BLaER1 treated with 17β-estradiol and CSF1 and Interleukin-3, amounts not matched to agents 10 nM and 100 nM (cell line): ENCODE measurements around the gene NCK2.

ENCODE experiments used
- H3K27ac ChIP-seq, 11 experiments: shearing (Covaris generic); formaldehyde crosslinking; 2 replicates each; pipeline ENCODE4 v1.8.1; 2022
- H3K27me3 ChIP-seq, 11 experiments: shearing (Covaris generic); formaldehyde crosslinking; 2 replicates each; pipeline ENCODE4 v1.8.1; 2022
- H3K36me3 ChIP-seq, 11 experiments: shearing (Covaris generic); formaldehyde crosslinking; 2 replicates each; pipeline ENCODE4 v1.8.1; 2022
- H3K4me1 ChIP-seq, 10 experiments: shearing (Covaris generic); formaldehyde crosslinking; 2 replicates each; pipeline ENCODE4 v1.8.1; 2022
- H3K4me2 ChIP-seq, 11 experiments: shearing (Covaris generic); formaldehyde crosslinking; 2 replicates each; pipeline ENCODE4 v1.8.1; 2022
- H3K4me3 ChIP-seq, 10 experiments: shearing (Covaris generic); formaldehyde crosslinking; 2 replicates each; pipeline ENCODE4 v1.8.1; 2022
- H3K9ac ChIP-seq, 11 experiments: shearing (Covaris generic); formaldehyde crosslinking; 2 replicates each; pipeline ENCODE4 v1.8.1; 2022
- H3K9me3 ChIP-seq, 11 experiments: shearing (Covaris generic); formaldehyde crosslinking; replicated peaks in 1 of 11; 2 replicates each; pipeline ENCODE4 v1.8.1; 2022
- H4K20me1 ChIP-seq, 11 experiments: shearing (Covaris generic); formaldehyde crosslinking; 2 replicates each; pipeline ENCODE4 v1.8.1; 2022
- Cebpa-rat ChIP-seq, 11 experiments: shearing (Covaris generic); IDR thresholded peaks; 2 replicates each; pipeline ENCODE4 v1.8.1; 2022

The NCK2 gene

DNA sequence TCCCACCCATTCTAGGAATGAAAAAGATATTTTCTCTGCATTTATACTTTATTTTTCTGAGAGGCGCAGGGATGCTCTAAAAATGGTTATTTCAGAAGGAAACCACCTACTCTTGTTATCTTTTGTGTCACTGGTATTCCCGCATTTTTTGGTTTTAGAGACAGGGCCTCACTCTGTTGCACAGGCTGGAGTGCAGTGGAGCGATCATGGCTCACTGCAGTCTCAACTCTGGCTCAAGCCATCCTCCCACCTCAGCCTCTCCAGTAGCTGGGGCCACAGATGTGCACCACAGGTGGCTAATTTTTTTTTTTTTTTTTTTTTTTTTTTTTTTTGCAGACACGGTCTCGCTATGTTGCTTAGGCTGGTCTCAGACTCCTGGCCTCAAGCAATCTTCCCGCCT is 135.9 kb downstream of the NCK2 start:
- no peaks in the 10 kb centered on the region for H3K27me3 ChIP-seq
- peaks cover 0 to 13% (median 2%) of the 10 kb centered on the region in 10 experiments; a peak in 6 of 20 replicates for H3K4me1 ChIP-seq
- H4K20me1 ChIP-seq = peaks cover 5 to 86% (median 49%) of the 10 kb centered on the region in 11 experiments; a peak in 16 of 22 replicates
- peaks cover 48 to 83% (median 60%) of the 10 kb centered on the region in 11 experiments for H3K9me3 ChIP-seq
- H3K36me3 ChIP-seq = peaks cover 87 to 100% (median 95%) of the 10 kb centered on the region in 11 experiments
- no peak overlapping the region for H3K4me2 ChIP-seq
- H3K9ac ChIP-seq = no peak overlapping the region
- TF ChIP-seq Cebpa-rat (IDR thresholded peaks at IDR 0.05) = no peak
- no peak overlapping the region for H3K4me3 ChIP-seq
- no peak overlapping the region for H3K27ac ChIP-seq

DNA sequence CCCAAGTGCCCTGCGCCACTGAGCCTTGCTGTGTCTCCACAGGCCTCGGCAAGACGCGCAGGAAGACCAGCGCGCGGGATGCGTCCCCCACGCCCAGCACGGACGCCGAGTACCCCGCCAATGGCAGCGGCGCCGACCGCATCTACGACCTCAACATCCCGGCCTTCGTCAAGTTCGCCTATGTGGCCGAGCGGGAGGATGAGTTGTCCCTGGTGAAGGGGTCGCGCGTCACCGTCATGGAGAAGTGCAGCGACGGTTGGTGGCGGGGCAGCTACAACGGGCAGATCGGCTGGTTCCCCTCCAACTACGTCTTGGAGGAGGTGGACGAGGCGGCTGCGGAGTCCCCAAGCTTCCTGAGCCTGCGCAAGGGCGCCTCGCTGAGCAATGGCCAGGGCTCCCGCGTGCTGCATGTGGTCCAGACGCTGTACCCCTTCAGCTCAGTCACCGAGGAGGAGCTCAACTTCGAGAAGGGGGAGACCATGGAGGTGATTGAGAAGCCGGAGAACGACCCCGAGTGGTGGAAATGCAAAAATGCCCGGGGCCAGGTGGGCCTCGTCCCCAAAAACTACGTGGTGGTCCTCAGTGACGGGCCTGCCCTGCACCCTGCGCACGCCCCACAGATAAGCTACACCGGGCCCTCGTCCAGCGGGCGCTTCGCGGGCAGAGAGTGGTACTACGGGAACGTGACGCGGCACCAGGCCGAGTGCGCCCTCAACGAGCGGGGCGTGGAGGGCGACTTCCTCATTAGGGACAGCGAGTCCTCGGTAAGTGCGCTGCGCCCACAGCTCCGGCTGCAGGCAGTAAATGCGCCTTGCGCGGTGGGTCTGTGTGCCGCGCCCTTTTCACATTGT is 136.8 kb downstream of the NCK2 start:
- Histone ChIP-seq H3K9me3 (peaks cover 48 to 80% (median 60%) of the 10 kb centered on the region in 11 experiments), H4K20me1 (peaks cover 11 to 94% (median 49%) of the 10 kb centered on the region in 11 experiments; a peak in 16 of 22 replicates), H3K36me3 (peaks cover 86 to 100% (median 95%) of the 10 kb centered on the region in 11 experiments), H3K27me3 (no peaks in the 10 kb centered on the region), H3K4me1 (peaks cover 0 to 13% (median 2%) of the 10 kb centered on the region in 10 experiments; a peak in 5 of 20 replicates), H3K27ac (no peak overlapping the region), H3K9ac (no peak overlapping the region), H3K4me2 (no peak overlapping the region), H3K4me3 (no peak overlapping the region)
- no peak for TF ChIP-seq Cebpa-rat (IDR thresholded peaks at IDR 0.05)

DNA sequence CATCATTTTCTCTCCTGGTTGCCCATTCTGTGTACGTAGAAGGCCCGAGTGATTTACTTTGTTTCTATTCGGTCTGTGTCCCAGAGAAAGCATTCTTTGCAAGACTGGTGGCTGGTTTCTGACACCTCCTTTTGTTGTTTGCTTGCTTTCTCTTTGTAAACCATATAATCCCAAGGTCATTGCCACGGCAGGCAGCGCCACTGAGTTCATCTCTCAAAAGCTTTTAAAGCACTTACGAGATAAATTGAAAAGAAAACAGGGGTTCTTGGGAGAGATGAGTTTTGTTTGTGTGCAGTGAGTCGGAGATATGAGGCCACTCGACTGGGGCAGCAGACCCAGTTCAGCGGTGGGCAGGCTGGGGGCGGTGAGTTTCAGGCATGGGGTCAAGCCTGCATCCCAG is 137.6 kb downstream of the NCK2 start:
- Histone ChIP-seq H3K4me2 (no peak overlapping the region), H3K27ac (no peak overlapping the region), H3K9ac (no peak overlapping the region), H3K36me3 (peaks cover 86 to 100% (median 95%) of the 10 kb centered on the region in 11 experiments), H3K4me3 (no peak overlapping the region), H3K4me1 (peaks cover 0 to 13% (median 2%) of the 10 kb centered on the region in 10 experiments; a peak in 5 of 20 replicates), H3K27me3 (no peaks in the 10 kb centered on the region), H3K9me3 (peaks cover 42 to 80% (median 60%) of the 10 kb centered on the region in 11 experiments), H4K20me1 (peaks cover 11 to 96% (median 44%) of the 10 kb centered on the region in 11 experiments; a peak in 16 of 22 replicates)
- no peak for TF ChIP-seq Cebpa-rat (IDR thresholded peaks at IDR 0.05)

DNA sequence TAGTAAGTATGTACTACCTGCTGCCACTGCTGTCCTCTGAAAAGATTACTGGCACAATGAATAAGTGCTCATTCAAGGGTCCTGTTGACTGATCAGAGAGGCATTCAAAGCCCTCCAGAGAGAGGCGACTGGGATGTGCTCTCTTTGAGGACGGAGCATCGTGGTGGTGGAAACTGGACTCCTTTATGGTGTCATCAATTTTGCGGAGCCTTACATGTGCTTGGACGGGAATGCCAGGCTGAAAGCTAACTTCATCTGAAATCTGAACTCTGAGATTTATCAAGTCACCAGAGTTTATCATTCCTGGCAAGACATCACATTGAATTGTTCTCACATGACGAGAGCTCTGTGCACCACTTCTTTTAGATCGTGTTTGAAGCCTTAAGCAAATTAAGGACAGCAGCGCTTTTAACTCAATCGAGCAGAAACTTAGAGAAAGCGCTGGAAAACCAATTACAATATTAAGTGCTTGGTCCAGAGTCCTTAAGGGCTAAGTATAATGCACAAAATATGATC is 138.3 kb downstream of the NCK2 start:
- H4K20me1 ChIP-seq = peaks cover 11 to 96% (median 48%) of the 10 kb centered on the region in 11 experiments; a peak in 16 of 22 replicates
- H3K9me3 ChIP-seq = peaks cover 42 to 80% (median 60%) of the 10 kb centered on the region in 11 experiments
- no peak overlapping the region for H3K27ac ChIP-seq
- H3K4me2 ChIP-seq = no peak overlapping the region
- no peak overlapping the region for H3K9ac ChIP-seq
- no peak overlapping the region for H3K4me3 ChIP-seq
- H3K27me3 ChIP-seq = no peaks in the 10 kb centered on the region
- peaks cover 0 to 13% (median 2%) of the 10 kb centered on the region in 10 experiments; a peak in 5 of 20 replicates for H3K4me1 ChIP-seq
- no peak for TF ChIP-seq Cebpa-rat (IDR thresholded peaks at IDR 0.05)
- H3K36me3 ChIP-seq = peaks cover 82 to 100% (median 95%) of the 10 kb centered on the region in 11 experiments

DNA sequence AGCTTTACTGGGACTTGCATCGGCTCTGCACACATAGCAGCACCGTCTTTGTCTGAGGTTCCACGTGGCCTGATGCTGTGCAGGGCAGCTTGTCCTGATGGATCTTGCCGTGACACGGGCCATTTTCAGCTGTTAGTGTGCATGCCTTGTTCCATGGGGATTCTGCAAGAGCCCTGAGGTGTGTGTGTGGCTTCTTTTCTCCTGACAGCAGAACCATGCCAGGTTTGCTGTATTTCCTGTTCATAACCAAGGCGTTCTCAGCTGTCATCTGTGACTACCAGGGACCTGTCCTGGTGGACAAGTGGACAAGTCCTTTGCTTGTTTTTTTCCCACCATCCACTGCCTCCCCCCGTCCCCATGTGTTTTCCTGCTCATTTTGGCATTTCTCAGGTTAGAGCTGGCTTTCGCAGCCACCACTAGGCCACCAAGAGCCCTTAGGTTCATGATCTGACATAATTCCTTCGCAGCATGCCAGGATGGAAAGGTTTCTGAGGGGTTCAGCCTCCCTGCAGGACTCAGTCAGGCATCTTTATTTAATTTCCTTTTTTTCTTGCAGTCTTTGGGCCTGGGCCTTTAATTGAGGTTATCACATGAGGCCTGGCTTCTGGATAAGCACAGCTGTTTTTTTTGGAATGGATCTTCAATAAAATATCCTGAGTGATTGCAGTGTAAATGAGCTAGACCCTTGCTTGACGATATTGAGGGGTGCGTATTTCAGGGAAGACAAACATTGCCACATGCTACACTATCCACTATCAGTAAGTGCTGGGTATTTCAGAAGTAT is 139.4 kb downstream of the NCK2 start:
- no peaks in the 10 kb centered on the region for H3K27me3 ChIP-seq
- H3K4me3 ChIP-seq = no peak overlapping the region
- no peak overlapping the region for H3K27ac ChIP-seq
- peaks cover 0 to 13% (median 2%) of the 10 kb centered on the region in 10 experiments; a peak in 5 of 20 replicates for H3K4me1 ChIP-seq
- no peak overlapping the region for H3K9ac ChIP-seq
- peaks cover 42 to 80% (median 59%) of the 10 kb centered on the region in 11 experiments for H3K9me3 ChIP-seq
- no peak for TF ChIP-seq Cebpa-rat (IDR thresholded peaks at IDR 0.05)
- no peak overlapping the region for H3K4me2 ChIP-seq
- H3K36me3 ChIP-seq = peaks cover 79 to 100% (median 95%) of the 10 kb centered on the region in 11 experiments
- peaks cover 12 to 93% (median 55%) of the 10 kb centered on the region in 11 experiments; a peak in 18 of 22 replicates for H4K20me1 ChIP-seq

DNA sequence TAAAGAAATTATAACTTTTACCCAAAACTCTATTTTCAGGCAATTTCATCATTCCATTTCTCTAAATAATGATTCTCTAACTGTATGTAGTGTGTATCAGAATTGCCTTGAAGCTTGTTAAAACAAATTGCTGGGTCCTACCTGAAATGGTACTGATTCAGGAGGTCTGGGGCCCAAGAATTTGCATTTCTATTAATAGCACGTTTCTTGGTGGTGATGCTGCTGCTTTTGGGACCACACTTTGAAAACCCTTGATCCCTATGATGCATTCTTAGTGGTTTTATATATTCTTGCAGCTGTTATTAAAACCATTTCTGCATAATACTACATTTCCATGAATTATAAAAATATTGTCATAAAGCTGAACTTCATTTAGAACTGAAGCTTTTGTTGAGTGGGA is 140.7 kb downstream of the NCK2 start:
- Histone ChIP-seq H3K9me3 (peaks cover 29 to 67% (median 46%) of the 10 kb centered on the region in 11 experiments), H3K4me2 (0 out of 22 replicates have a peak overlapping the region, but pooled peaks of 1 of the 11 experiments have one; percentile 8), H3K27ac (no peak overlapping the region), H4K20me1 (peaks cover 23 to 95% (median 61%) of the 10 kb centered on the region in 11 experiments; a peak in 19 of 22 replicates), H3K4me3 (no peak overlapping the region), H3K4me1 (peaks cover 0 to 13% (median 2%) of the 10 kb centered on the region in 10 experiments; a peak in 5 of 20 replicates), H3K9ac (no peak overlapping the region), H3K36me3 (peaks cover 68 to 100% (median 95%) of the 10 kb centered on the region in 11 experiments), H3K27me3 (no peaks in the 10 kb centered on the region)
- TF ChIP-seq Cebpa-rat (IDR thresholded peaks at IDR 0.05) = no peak

DNA sequence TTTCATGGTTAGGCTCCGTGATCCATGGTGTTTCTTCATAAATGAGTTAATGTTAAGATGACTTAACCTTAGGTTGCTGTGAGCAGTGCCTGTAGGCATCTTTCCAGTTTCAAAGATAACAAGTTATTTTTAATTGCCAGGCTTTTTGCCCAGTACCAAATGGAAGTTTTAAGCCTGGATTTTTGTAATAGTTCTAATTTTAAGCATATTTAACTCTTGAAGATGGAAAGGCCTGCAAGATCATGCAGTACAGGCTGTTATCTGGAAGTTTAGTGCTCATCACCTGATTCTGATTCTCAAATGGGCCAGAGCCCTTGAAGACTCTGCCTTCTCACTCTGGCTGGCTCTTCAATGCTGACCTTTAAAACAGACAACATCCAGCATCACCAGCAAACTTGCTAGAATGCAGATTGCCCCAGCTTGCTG is 141.3 kb downstream of the NCK2 start:
- H3K27ac ChIP-seq = no peak overlapping the region
- H3K9me3 ChIP-seq = peaks cover 23 to 61% (median 40%) of the 10 kb centered on the region in 11 experiments
- H3K4me1 ChIP-seq = peaks cover 0 to 13% (median 2%) of the 10 kb centered on the region in 10 experiments; a peak in 5 of 20 replicates
- H3K27me3 ChIP-seq = no peaks in the 10 kb centered on the region
- H3K4me2 ChIP-seq = no peak overlapping the region
- no peak overlapping the region for H3K4me3 ChIP-seq
- peaks cover 63 to 100% (median 95%) of the 10 kb centered on the region in 11 experiments for H3K36me3 ChIP-seq
- H4K20me1 ChIP-seq = peaks cover 29 to 97% (median 67%) of the 10 kb centered on the region in 11 experiments; a peak in 20 of 22 replicates
- no peak for TF ChIP-seq Cebpa-rat (IDR thresholded peaks at IDR 0.05)
- H3K9ac ChIP-seq = no peak overlapping the region

DNA sequence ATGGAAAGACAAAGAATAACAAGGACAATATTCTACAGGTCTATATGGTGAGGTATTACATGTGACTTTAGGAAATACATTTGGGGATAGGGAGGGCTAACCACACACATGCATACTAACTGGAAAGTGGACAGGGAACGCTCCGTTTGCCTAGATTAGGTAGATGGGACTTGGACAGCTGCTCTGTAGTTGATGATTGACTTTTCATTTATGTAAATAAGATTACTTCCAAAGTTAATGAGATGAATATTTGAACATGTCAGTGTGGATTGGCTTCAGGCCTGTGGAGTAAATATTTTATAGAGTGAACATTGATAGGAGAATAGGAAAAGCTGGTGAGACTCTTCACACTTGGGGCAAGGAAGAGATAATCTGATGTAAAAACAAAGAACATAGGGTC is 142.0 kb downstream of the NCK2 start:
- Histone ChIP-seq H4K20me1 (peaks cover 29 to 97% (median 67%) of the 10 kb centered on the region in 11 experiments; a peak in 20 of 22 replicates), H3K9ac (no peak overlapping the region), H3K4me2 (no peak overlapping the region), H3K4me3 (no peak overlapping the region), H3K36me3 (peaks cover 57 to 100% (median 94%) of the 10 kb centered on the region in 11 experiments), H3K27me3 (no peaks in the 10 kb centered on the region), H3K9me3 (peaks cover 18 to 55% (median 33%) of the 10 kb centered on the region in 11 experiments), H3K27ac (no peak overlapping the region), H3K4me1 (peaks cover 0 to 13% (median 2%) of the 10 kb centered on the region in 10 experiments; a peak in 5 of 20 replicates)
- no peak for TF ChIP-seq Cebpa-rat (IDR thresholded peaks at IDR 0.05)
